Liver (tissue), 9 donors: ENCODE results near the gene SCGB1D1. TPM values are rescaled to one million over a fixed set of nuclear protein-coding genes. Genes with fewer than 3 reads are reported as not detected.

Source experiments
- DNase-seq: peaks from one replicate; pipeline ENCODE4 v3.0.0-alpha.2; 2017; ENCODE audit warnings: low spot score
- H3K27ac ChIP-seq, 2 donors: one replicate each; pipeline ENCODE4 v1.7.0; 2013; ENCODE audit warnings: inconsistent platforms in 2 of 2, low read length in 2 of 2, control low read depth in 1 of 2, low read depth in 1 of 2, mild to moderate bottlenecking in 1 of 2
- H3K27me3 ChIP-seq, 4 donors: one replicate each; pipeline versions ENCODE4 v1.6.1 to v1.7.0; 2013; ENCODE audit warnings: low read length in 3 of 4, inconsistent platforms in 1 of 4, mild to moderate bottlenecking in 1 of 4, moderate library complexity in 1 of 4; ENCODE audit not compliant: control insufficient read depth in 4 of 4, insufficient read depth in 4 of 4
- H3K36me3 ChIP-seq, 4 donors: one replicate each; pipeline versions ENCODE4 v1.6.1 to v1.7.0; 2013; ENCODE audit warnings: low read length in 3 of 4, mild to moderate bottlenecking in 3 of 4, low read depth in 1 of 4, moderate library complexity in 1 of 4; ENCODE audit not compliant: control insufficient read depth in 4 of 4, insufficient read depth in 3 of 4
- H3K4me1 ChIP-seq, 4 donors: one replicate each; pipeline versions ENCODE4 v1.6.1 to v1.7.0; 2013; ENCODE audit warnings: low read length in 3 of 4, mild to moderate bottlenecking in 3 of 4, moderate library complexity in 1 of 4; ENCODE audit not compliant: control insufficient read depth in 4 of 4, insufficient read depth in 4 of 4
- H3K4me3 ChIP-seq, 3 donors: one replicate each; pipeline versions ENCODE4 v1.6.1 to v1.7.0; 2013; ENCODE audit warnings: low read length in 3 of 3, control low read depth in 1 of 3, low read depth in 1 of 3, mild to moderate bottlenecking in 1 of 3
- H3K9ac ChIP-seq, 2 donors: one replicate each; pipeline ENCODE4 v1.7.0; 2013; ENCODE audit warnings: low read length in 2 of 2, mild to moderate bottlenecking in 2 of 2, moderate library complexity in 2 of 2, control low read depth in 1 of 2, low read depth in 1 of 2
- H3K9me3 ChIP-seq, 4 donors: one replicate each; pipeline versions ENCODE4 v1.6.1 to v1.7.0; 2013; ENCODE audit warnings: low read length in 3 of 4; ENCODE audit not compliant: control insufficient read depth in 4 of 4
- EGR1 ChIP-seq, 2 donors: IDR thresholded peaks; 2 replicates each; pipeline ENCODE4 v1.6.1; 2016 to 2018; ENCODE audit warnings: antibody characterized with exemption in 2 of 2, low read depth in 2 of 2
- FOXA1 ChIP-seq: IDR thresholded peaks from 2 replicates; pipeline ENCODE4 v1.6.1; 2016; ENCODE audit warnings: antibody characterized with exemption
- FOXA2 ChIP-seq: IDR thresholded peaks from 2 replicates; pipeline ENCODE4 v1.6.1; 2016; ENCODE audit warnings: antibody characterized with exemption
- GABPA ChIP-seq, 2 donors: IDR thresholded peaks in 1 of 2; conservative IDR thresholded peaks in 1 of 2; 2 replicates each; pipeline ENCODE4 v1.6.1; 2016; ENCODE audit warnings: antibody characterized with exemption in 2 of 2, mild to moderate bottlenecking in 1 of 2, moderate library complexity in 1 of 2
- HNF4A ChIP-seq, 2 donors: conservative IDR thresholded peaks; 2 replicates each; pipeline ENCODE4 v1.6.1; 2016; ENCODE audit warnings: antibody characterized with exemption in 2 of 2, mild to moderate bottlenecking in 2 of 2
- HNF4G ChIP-seq: IDR thresholded peaks from 2 replicates; pipeline ENCODE4 v1.6.1; 2016; ENCODE audit warnings: antibody characterized with exemption
- JUND ChIP-seq, 2 donors: IDR thresholded peaks; 2 replicates each; pipeline ENCODE4 v1.6.1; 2016; ENCODE audit warnings: antibody characterized with exemption in 2 of 2
- NR2F2 ChIP-seq: IDR thresholded peaks from 2 replicates; pipeline ENCODE4 v1.6.1; 2016; ENCODE audit warnings: antibody characterized with exemption
- RAD21 ChIP-seq, 2 donors: IDR thresholded peaks; 2 replicates each; pipeline ENCODE4 v1.6.1; 2016; ENCODE audit warnings: antibody characterized with exemption in 2 of 2, mild to moderate bottlenecking in 2 of 2
- RXRA ChIP-seq, 2 donors: IDR thresholded peaks; 2 replicates each; pipeline ENCODE4 v1.6.1; 2017 to 2018; ENCODE audit warnings: antibody characterized with exemption in 2 of 2, mild to moderate bottlenecking in 1 of 2
- SP1 ChIP-seq: IDR thresholded peaks from 2 replicates; pipeline ENCODE4 v1.6.1; 2018; ENCODE audit warnings: antibody characterized with exemption, mild to moderate bottlenecking
- TAF1 ChIP-seq: conservative IDR thresholded peaks from 2 replicates; pipeline ENCODE4 v1.6.1; 2016; ENCODE audit warnings: antibody characterized with exemption, mild to moderate bottlenecking
- YY1 ChIP-seq: IDR thresholded peaks from 2 replicates; pipeline ENCODE4 v1.6.1; 2016; ENCODE audit warnings: antibody characterized with exemption, mild to moderate bottlenecking
- WGBS: extraction: QIAGEN DNeasy Blood & Tissue Kit; methylation state at CpG from one replicate; pipeline ENCODE4 v1.1.7; 2013; 5-methylcytosine and 5-hydroxymethylcytosine counted together
- polyA plus RNA-seq, 2 donors: library from polyadenylated mRNA; stranded (reverse) in 1 of 2; unstranded in 1 of 2; fragments of 200-250 nt in 1 of 2; fragments of >200 nt in 1 of 2; fragmentation: Nextera tagmentation in 1 of 2; extraction: Ambion mirVana in 1 of 2; gene quantifications; one replicate each; pipeline versions ENCODE4 v1.2.1 to v1.2.3, GENCODE V29; 2013 to 2015
- total RNA-seq, 2 donors: library from RNA; depleted of rRNA; stranded (reverse); fragments of >200 nt; gene quantifications; one replicate each; pipeline ENCODE4 v1.2.3, GENCODE V29; 2014
- TF ChIP-seq, protein P1 (sequence below): IDR thresholded peaks from 2 replicates; pipeline ENCODE4 v1.6.1; 2016; ENCODE audit warnings: antibody characterized with exemption
- TF ChIP-seq, protein P2 (sequence below): fragments of 150-350 bp; IDR thresholded peaks from 2 replicates; pipeline ENCODE4 v1.5.1; 2017; ENCODE audit warnings: improper control_type of control experiment, low read depth, low read length; ENCODE audit not compliant: missing input control
- TF ChIP-seq, protein P3 (sequence below): IDR thresholded peaks from 2 replicates; pipeline ENCODE4 v1.6.1; 2016; ENCODE audit warnings: antibody characterized with exemption, mild to moderate bottlenecking
- TF ChIP-seq, protein P4 (sequence below): IDR thresholded peaks from 2 replicates; pipeline ENCODE4 v1.6.1; 2016; ENCODE audit warnings: antibody characterized with exemption
- TF ChIP-seq, protein P5 (sequence below): IDR thresholded peaks from 2 replicates; pipeline ENCODE4 v1.6.1; 2016; ENCODE audit warnings: antibody characterized with exemption
- donor health status: healthy.
- donor health status: healthy.
- donor health status: healthy.
- donor health status: healthy.
- donor health status: healthy.

SCGB1D1 gene
- total and polyA plus RNA-seq, 4 donors = not detected

DNA sequence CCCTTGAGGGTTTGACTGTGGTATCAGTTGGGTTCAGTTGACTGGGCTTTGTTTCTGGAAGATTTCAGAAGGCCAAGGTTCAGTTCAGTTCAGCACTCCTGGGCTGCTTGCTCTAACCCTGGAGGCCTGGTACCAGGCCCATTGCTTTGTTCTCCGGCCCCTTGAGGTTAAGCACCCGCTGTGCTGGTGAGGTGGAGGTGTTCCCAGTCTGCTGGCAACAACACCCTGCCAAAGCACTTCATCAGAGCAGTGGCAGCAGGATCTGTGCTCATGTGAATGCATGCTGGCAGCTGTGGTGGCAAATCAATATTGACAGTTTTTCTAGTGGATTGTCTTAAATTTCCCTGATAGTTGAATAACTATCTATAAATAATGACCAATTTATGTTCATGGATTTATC lies 3.8 kb upstream of the SCGB1D1 start:
- Histone ChIP-seq H3K27me3 (peaks cover 0 to 2% (median 0%) of the 10 kb centered on the region in 4 donors), H3K27ac (no peak overlapping the region), H3K9me3 (no peaks in the 10 kb centered on the region), H3K9ac (no peak overlapping the region), H3K4me3 (no peak overlapping the region), H3K4me1 (no peaks in the 10 kb centered on the region), H3K36me3 (no peaks in the 10 kb centered on the region)
- DNase-seq = no peak
- WGBS = 73% methylated on average over 2 of the region's 2 CpGs
- TF ChIP-seq EGR1 (IDR thresholded peaks at IDR 0.05; ENCODE audit: low read depth in 2 of 2) (no peak), HNF4A (conservative IDR thresholded peaks at IDR 0.05) (no peak), GABPA (IDR thresholded peaks at IDR 0.05 in 1 of 2, conservative IDR thresholded peaks at IDR 0.05 in 1 of 2) (no peak), HNF4G (no peak), FOXA1 (no peak), RXRA (IDR thresholded peaks at IDR 0.05) (no peak), SP1 (no peak), NR2F2 (no peak), JUND (IDR thresholded peaks at IDR 0.05) (no peak), TAF1 (no peak), FOXA2 (no peak), RAD21 (IDR thresholded peaks at IDR 0.05) (no peak), YY1 (no peak)
- TF ChIP-seq, protein P1, sequence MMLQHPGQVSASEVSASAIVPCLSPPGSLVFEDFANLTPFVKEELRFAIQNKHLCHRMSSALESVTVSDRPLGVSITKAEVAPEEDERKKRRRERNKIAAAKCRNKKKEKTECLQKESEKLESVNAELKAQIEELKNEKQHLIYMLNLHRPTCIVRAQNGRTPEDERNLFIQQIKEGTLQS = no peak
- TF ChIP-seq, protein P2, sequence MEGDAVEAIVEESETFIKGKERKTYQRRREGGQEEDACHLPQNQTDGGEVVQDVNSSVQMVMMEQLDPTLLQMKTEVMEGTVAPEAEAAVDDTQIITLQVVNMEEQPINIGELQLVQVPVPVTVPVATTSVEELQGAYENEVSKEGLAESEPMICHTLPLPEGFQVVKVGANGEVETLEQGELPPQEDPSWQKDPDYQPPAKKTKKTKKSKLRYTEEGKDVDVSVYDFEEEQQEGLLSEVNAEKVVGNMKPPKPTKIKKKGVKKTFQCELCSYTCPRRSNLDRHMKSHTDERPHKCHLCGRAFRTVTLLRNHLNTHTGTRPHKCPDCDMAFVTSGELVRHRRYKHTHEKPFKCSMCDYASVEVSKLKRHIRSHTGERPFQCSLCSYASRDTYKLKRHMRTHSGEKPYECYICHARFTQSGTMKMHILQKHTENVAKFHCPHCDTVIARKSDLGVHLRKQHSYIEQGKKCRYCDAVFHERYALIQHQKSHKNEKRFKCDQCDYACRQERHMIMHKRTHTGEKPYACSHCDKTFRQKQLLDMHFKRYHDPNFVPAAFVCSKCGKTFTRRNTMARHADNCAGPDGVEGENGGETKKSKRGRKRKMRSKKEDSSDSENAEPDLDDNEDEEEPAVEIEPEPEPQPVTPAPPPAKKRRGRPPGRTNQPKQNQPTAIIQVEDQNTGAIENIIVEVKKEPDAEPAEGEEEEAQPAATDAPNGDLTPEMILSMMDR = no peak
- TF ChIP-seq, protein P3, sequence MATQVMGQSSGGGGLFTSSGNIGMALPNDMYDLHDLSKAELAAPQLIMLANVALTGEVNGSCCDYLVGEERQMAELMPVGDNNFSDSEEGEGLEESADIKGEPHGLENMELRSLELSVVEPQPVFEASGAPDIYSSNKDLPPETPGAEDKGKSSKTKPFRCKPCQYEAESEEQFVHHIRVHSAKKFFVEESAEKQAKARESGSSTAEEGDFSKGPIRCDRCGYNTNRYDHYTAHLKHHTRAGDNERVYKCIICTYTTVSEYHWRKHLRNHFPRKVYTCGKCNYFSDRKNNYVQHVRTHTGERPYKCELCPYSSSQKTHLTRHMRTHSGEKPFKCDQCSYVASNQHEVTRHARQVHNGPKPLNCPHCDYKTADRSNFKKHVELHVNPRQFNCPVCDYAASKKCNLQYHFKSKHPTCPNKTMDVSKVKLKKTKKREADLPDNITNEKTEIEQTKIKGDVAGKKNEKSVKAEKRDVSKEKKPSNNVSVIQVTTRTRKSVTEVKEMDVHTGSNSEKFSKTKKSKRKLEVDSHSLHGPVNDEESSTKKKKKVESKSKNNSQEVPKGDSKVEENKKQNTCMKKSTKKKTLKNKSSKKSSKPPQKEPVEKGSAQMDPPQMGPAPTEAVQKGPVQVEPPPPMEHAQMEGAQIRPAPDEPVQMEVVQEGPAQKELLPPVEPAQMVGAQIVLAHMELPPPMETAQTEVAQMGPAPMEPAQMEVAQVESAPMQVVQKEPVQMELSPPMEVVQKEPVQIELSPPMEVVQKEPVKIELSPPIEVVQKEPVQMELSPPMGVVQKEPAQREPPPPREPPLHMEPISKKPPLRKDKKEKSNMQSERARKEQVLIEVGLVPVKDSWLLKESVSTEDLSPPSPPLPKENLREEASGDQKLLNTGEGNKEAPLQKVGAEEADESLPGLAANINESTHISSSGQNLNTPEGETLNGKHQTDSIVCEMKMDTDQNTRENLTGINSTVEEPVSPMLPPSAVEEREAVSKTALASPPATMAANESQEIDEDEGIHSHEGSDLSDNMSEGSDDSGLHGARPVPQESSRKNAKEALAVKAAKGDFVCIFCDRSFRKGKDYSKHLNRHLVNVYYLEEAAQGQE = no peak
- TF ChIP-seq, protein P4, sequence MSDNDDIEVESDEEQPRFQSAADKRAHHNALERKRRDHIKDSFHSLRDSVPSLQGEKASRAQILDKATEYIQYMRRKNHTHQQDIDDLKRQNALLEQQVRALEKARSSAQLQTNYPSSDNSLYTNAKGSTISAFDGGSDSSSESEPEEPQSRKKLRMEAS = no peak
- TF ChIP-seq, protein P5, sequence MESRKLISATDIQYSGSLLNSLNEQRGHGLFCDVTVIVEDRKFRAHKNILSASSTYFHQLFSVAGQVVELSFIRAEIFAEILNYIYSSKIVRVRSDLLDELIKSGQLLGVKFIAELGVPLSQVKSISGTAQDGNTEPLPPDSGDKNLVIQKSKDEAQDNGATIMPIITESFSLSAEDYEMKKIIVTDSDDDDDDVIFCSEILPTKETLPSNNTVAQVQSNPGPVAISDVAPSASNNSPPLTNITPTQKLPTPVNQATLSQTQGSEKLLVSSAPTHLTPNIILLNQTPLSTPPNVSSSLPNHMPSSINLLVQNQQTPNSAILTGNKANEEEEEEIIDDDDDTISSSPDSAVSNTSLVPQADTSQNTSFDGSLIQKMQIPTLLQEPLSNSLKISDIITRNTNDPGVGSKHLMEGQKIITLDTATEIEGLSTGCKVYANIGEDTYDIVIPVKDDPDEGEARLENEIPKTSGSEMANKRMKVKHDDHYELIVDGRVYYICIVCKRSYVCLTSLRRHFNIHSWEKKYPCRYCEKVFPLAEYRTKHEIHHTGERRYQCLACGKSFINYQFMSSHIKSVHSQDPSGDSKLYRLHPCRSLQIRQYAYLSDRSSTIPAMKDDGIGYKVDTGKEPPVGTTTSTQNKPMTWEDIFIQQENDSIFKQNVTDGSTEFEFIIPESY = no peak
